Activated CD4-positive, alpha-beta T cell treated with anti-CD3 and anti-CD28 coated beads for 48 hours (primary cell): ENCODE data around the gene STON2.
"Not testable (repeated sequence)": the region's sequence is repeated elsewhere in the genome, so short reads cannot be mapped to it uniquely, and the experiment has no call there.

ENCODE experiments used
- DNase-seq: peaks from one replicate; pipeline ENCODE4 v3.0.0-alpha.2; 2020

STON2 gene

DNA sequence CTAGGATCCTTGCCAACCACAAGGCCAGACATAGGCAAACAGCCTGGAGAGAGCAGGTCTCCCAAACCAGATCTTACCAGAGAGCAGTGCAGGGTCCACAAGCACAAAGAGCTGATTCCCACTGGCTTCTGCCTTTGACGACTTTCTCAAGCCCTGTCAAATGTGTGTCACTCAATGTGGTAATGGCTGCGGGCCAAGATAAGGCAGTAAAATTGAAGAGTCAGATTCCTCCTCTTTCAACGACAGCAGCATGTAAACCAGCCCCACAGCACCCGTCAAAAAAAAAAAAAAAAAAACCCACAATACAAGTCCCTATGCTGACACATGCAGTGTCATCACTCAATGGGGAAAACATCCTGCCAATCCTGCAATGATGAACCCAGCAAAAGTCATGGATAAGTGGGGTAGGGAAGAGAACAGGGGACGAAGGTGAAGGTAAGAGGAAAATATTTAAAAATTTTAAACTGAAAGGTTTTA is at the start of gene STON2:
Gene STON2, minus strand, starts transcription at position 123 of the 477 bp plus-strand sequence. CDS start 1,942 bp downstream, outside the sequence.
- peak; percentile 52 for DNase-seq

GRCh38 chr14:81449576-81449975 is 49.5 kb upstream of the STON2 start:
- DNase-seq, result no peak

GRCh38 chr14:81449114-81449513 is 49.0 kb upstream of the STON2 start:
- no peak for DNase-seq

DNA sequence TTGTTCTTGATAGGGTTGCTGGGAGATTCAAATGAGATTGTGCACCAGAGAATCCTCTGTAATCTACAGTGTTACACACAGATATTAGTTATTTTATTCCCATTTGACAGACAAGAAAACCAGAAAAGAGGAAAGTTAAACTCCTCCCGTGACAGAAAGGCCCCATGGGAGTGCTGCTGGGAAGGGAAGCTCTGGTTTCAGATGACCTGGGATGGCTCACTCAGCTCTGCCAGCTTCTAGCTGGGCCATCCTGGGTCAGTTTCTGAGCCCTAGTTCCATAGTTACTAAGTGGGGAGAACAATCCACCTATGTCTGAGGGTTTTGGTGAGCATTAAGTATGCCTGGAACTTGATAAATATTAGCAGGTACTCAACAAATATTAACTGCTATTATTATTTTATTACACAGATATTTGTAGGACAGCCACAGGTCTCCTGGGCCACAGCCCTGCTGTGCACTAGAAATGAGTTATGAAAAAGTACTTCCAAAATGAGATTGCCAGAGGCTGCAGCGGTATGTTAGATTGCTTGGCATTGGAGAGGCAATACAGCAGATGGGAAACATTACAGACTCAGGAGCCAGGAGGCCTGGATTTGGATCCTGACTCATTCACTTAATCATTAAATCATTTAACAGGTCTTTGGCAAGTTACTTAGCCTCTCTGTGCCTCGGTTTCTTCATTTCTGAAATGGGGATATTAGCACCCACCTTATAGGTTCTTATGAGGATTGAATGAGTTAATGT is 47.1 kb upstream of the STON2 start:
- no peak for DNase-seq

DNA sequence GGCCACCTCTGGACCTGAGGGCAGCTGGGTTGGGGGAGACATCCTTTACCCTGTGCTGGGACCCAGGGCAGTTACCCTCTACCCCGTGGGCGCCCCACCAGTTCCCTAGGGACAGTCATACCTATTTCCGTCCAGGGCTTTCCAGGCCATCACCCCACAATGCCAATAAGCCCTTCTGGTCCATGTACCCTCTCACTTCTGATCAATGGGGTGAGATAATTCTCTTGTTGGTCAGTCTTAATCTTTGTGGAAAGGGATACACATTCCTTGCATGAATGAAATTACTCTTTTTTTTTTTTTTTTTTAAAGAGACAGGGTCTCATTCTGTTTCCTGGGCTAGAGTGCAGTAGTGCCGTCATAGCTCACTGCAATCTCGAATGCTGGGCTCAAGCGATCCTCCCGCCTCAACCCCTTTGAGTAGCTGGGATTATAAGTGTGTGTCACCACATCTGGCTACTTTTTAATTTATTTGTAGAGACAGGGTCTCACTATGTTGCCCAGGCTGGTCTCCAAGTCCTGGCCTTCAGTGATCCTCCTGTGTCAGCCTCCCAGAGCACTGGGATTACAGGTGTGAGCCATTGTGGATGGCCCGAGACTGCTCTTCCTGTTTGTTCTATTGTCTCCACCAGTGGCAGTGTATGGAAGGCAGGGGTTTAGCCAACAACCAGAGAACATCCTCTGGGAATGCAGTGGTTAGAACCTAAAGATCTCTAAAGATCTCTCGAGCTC is 46.3 kb upstream of the STON2 start:
- no peak for DNase-seq

- DNase-seq, result no peak
Observed at GRCh38 chr14:81441626-81442134, 41.6 kb upstream of the STON2 start.

DNA sequence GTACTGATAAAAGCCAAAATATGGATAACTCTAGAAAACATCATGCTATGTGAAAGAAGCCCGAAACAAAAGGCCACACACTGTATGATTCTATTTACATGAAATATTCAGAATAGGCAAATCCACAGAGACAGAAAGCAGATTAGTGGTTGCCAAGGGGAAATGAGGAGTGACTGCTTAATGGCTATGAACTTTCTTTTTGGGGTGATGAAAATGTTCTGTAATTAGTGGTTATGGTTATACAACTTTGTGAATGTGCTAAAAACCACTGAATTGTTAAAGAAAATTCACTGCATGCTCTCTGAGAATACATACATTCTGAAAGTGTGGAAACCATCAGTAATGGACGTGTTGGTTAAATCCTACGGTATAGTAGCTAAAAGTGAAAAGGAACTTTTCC is 39.9 kb upstream of the STON2 start:
- DNase-seq, result no peak

GRCh38 chr14:81437244-81437643 is 37.1 kb upstream of the STON2 start:
- no peak for DNase-seq

- DNase-seq, result peak; percentile 63
Observed at GRCh38 chr14:81436296-81437138, 36.4 kb upstream of the STON2 start.

GRCh38 chr14:81435391-81436295 is 35.5 kb upstream of the STON2 start:
- DNase-seq, result peak; percentile 40

- DNase-seq, result no peak
Observed at GRCh38 chr14:81435048-81435390, 34.9 kb upstream of the STON2 start.

- no peak for DNase-seq
Observed at GRCh38 chr14:81434230-81434629, 34.1 kb upstream of the STON2 start.

GRCh38 chr14:81433378-81433777 is 33.3 kb upstream of the STON2 start:
- DNase-seq, result no peak

DNA sequence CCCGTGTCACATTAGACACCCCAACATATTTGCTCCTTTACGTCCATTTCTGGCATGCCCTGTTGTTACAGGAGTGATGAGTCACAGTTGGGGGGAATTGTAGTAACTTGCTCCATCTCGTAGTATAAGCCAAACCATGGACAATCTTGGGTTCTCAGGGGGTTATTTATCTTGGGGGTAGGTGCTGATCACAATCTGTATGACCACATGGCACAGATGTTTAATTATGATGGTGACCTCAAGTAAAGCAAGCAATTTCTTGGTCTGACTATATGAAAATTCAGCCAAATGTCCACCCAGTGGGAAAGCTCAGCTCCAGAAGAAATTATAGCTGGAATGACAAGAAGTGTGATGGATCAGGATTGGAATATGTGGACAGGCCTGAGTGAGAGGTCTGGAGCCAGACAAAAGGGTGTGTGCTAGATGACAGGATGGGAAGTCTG is 32.1 kb upstream of the STON2 start:
- DNase-seq, result no peak

- no peak for DNase-seq
Observed at GRCh38 chr14:81430235-81430634, 30.1 kb upstream of the STON2 start.

- not testable (repeated sequence) for DNase-seq
Observed at GRCh38 chr14:81429749-81430148, 29.6 kb upstream of the STON2 start.

- no peak for DNase-seq
Observed at GRCh38 chr14:81429028-81429427, 28.9 kb upstream of the STON2 start.

DNA sequence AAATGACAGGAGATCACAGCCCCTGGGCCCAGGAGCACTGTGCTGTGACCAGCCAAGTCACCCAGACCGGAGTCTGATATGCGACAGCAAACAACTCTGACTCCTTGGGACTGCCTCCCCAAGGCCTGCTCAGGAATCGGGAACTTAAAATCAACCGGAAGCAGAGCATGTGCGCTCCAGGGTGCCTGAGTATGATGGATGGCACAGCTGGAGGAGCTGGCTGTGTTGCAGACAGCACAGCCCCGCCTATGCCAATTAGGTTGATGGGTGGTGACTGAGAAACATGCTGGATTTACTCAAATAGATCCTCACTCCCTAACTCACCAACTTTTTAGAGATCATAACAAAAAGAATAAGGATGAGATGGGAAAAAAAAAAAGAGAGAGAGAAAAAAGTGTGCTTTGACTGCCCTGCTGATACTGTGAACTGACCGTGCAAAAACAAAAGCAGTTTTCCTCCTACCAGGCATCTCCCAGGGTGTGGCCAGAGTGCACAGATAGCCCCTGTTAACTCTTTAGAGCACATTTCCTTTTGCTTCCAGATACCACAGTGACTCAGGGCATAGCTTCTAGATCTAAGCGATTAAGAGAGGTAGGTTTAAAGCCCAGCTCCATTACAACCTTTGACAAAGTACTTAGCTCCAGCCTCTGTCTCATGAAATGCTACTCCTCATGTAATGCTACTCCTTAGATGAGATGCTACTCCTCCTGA is 27.4 kb upstream of the STON2 start:
- no peak for DNase-seq

DNA sequence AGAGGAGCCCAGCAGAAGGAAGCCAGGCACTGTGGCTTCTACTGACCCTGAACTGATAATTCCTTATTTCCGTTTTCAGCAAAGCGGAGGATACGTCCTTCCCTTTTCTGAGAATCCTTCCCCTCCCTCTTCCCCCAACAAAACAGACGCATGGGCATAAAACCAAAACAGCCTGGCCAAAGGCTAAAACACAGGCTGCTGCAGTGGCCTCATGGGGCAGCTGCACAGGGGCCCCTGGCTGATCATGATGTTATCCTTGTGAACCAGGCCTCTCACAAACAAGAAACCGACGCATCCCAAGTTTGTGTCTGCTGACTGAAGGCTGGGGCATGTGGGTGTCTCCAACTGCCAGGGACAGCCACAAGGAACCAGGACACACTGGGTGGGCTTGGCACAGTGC is 23.4 kb upstream of the STON2 start:
- DNase-seq, result no peak

DNA sequence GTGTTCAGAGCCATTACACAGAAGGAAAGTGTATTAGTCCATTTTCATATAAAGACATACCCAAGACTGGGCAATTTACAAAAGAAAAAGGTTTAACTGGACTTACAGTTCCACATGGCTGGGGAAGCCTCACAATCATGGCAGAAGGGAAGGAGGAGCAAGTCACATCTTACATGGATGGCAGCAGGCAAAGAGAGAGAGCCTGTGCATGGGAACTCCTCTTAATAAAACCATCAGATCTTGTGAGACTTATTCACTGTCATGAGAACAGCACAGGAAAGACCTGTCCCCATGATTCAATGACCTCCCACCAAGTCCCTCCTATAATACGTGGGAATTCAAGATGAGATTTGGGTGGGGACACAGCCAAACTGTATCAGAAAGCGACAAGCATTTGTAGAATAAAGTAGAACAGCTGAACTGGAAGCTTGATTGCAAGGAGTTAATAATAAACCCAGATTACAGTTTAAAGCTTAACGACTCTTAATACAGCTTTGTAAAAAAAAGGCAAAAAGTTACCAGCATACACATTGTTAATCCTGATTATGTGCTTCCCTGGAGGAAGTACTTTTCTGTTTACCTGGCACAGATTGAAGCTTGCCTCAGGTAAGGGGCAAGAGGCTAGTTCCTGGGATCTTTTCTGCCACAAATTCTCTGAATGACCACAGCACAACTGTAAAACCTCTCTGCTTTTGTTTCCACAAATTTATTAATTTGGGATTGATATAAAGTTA is 18.1 kb upstream of the STON2 start:
- DNase-seq, result no peak

DNA sequence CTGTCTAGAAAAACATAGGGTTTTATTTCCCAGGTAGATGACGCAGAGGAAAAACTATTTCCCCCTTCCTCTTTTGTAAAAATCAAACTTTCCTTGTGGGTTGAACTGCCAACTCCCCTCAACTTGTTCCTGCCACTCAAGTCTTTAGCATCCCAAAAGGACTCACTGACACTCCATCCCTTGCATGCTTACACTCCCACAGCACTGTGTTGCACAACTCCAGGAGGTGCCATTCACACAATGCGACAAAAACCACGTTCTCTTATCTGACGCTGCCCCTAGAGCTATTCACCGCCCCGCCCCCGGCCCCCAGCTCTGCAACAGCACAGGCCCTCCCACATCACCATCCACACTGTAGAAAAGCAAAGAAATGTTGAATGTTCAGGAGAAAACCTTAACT is 16.9 kb upstream of the STON2 start:
- DNase-seq, result no peak
